HL-60 (cell line): ENCODE results near the gene EPS8L3.
"Not testable (repeated sequence)": the region's sequence is repeated elsewhere in the genome, so short reads cannot be mapped to it uniquely, and the experiment has no call there.

Experiments used
- DNase-seq, 2 experiments: peaks; one replicate each; pipeline ENCODE4 v3.0.0-alpha.2; 2010 to 2020; ENCODE audit warnings: low read depth in 1 of 2, low spot score in 1 of 2
- H3K27ac ChIP-seq: fragments of 250-450 bp; sonication (Bioruptor Pico); replicated peaks from 2 replicates; pipeline ENCODE4 v1.5.1; 2020; ENCODE audit warnings: mild to moderate bottlenecking, moderate library complexity
- H3K27me3 ChIP-seq: fragments of 250-450 bp; sonication (Bioruptor Pico); 2 replicates; pipeline ENCODE4 v1.5.1; 2021; ENCODE audit warnings: mild to moderate bottlenecking, moderate library complexity; ENCODE audit not compliant: insufficient read depth, poor library complexity, severe bottlenecking
- H3K4me3 ChIP-seq: replicated peaks from 2 replicates; pipeline ENCODE4 v1.5.1; 2011; ENCODE audit warnings: mild to moderate bottlenecking, control low read depth, low read length; ENCODE audit not compliant: insufficient read depth
- GABPA ChIP-seq: IDR thresholded peaks from 2 replicates; pipeline ENCODE4 v1.6.1; 2012; ENCODE audit warnings: low read depth
- POLR2AphosphoS5 ChIP-seq: IDR thresholded peaks from 2 replicates; pipeline ENCODE4 v1.6.1; 2012; ENCODE audit warnings: low read depth
- REST ChIP-seq: IDR thresholded peaks from 2 replicates; pipeline ENCODE4 v1.6.1; 2012; ENCODE audit warnings: low read depth; ENCODE audit not compliant: insufficient replicate concordance
- SPI1 ChIP-seq: IDR thresholded peaks from 2 replicates; pipeline ENCODE4 v1.6.1; 2012; ENCODE audit warnings: low read depth, mild to moderate bottlenecking, borderline replicate concordance
- TF ChIP-seq, protein P1 (sequence below): IDR thresholded peaks from one replicate; pipeline ENCODE4 v1.5.1; 2011; ENCODE audit warnings: low read length, control low read depth, inconsistent platforms; ENCODE audit not compliant: insufficient read depth

EPS8L3 gene

GRCh38 chr1:109766991-109767636 lies 3.4 kb upstream of the EPS8L3 start:
- H3K27me3 ChIP-seq, DNase-seq, H3K4me3 ChIP-seq, H3K27ac ChIP-seq: not testable (repeated sequence)
- peak; percentile 66; the same call in 1 of the 2 replicates for TF ChIP-seq SPI1

GRCh38 chr1:109765896-109766615 lies 2.3 kb upstream of the EPS8L3 start:
- no peak overlapping the region for H3K4me3 ChIP-seq
- no peaks in the 10 kb centered on the region for H3K27me3 ChIP-seq
- H3K27ac ChIP-seq, result no peak overlapping the region
- no peak for TF ChIP-seq POLR2AphosphoS5
- TF ChIP-seq GABPA, result no peak
- TF ChIP-seq, protein P1, sequence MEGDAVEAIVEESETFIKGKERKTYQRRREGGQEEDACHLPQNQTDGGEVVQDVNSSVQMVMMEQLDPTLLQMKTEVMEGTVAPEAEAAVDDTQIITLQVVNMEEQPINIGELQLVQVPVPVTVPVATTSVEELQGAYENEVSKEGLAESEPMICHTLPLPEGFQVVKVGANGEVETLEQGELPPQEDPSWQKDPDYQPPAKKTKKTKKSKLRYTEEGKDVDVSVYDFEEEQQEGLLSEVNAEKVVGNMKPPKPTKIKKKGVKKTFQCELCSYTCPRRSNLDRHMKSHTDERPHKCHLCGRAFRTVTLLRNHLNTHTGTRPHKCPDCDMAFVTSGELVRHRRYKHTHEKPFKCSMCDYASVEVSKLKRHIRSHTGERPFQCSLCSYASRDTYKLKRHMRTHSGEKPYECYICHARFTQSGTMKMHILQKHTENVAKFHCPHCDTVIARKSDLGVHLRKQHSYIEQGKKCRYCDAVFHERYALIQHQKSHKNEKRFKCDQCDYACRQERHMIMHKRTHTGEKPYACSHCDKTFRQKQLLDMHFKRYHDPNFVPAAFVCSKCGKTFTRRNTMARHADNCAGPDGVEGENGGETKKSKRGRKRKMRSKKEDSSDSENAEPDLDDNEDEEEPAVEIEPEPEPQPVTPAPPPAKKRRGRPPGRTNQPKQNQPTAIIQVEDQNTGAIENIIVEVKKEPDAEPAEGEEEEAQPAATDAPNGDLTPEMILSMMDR, result no peak
- TF ChIP-seq REST, result no peak
- no peak for TF ChIP-seq SPI1
- DNase-seq, result no peak

DNA sequence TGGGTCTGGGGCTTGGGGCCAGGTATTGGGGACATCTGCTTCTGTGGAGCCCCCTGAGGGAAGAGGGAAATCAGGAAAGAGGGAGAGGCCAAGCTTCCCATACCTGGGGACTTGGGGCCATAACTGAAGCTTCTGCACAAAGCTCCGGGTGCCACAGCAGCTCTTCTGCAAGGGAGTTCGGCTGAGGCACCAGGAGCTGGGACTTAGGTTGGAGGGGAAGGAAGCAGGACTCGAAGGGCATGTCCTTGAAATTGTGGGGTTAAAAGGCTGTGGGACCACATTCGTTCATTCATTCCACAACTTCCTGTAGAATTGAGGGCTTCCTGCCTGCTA lies 1.7 kb upstream of the EPS8L3 start:
- TF ChIP-seq POLR2AphosphoS5, result no peak
- no peak for TF ChIP-seq REST
- TF ChIP-seq GABPA, result no peak
- TF ChIP-seq, protein P1, result no peak
- no peak for TF ChIP-seq SPI1
- Histone ChIP-seq H3K4me3 (no peak overlapping the region), H3K27me3 (no peaks in the 10 kb centered on the region), H3K27ac (no peak overlapping the region)
- DNase-seq, result no peak

DNA sequence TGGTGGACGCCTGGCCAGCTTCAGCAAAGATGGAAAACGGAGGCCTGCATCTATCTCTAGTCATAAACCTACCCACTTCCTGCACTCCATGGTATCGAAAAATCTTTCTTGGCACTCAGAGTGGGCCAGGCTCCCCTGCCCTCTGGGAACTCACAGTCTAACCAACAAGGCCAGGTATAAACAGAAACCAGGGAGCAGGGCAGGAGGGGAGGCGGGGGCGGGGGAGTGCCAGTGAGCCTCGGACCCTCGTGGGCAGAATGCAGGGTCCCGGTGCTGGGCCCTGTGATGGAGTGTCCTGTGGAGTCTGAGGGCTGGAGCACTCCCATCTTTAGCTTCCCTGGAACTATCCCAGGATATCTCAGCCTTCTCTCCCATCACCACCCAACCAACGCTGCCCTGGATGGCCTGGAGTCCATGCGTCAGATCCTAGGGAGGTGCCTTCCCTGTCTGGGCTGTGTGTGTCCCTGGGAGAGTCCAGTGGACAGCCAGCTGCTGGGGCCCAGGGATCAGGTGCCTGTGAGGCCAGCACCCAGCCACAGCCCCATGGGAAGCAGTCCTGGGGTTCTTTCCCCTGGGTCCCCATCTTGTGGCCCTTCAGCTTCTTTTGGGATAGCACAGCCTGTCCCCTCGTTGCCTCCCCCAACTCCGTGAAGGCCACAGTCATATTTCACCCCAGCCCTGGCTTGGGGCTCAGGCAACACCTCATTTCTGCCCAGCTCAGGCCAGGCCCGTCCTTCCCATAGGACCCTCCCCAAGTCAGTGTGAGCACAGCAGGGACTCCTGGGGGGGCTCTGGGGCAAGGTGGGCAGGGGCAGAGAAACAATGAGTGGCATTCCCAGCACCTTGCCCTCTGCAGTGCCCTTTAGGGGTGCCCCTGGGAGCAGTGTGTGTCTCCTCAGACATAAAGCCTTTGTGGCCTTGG lies 1.1 kb upstream of the EPS8L3 start:
- H3K27me3 ChIP-seq, result no peaks in the 10 kb centered on the region
- H3K27ac ChIP-seq, result no peak overlapping the region
- TF ChIP-seq SPI1, result no peak
- TF ChIP-seq REST, result no peak
- TF ChIP-seq, protein P1, result no peak
- no peak for TF ChIP-seq GABPA
- TF ChIP-seq POLR2AphosphoS5, result no peak
- H3K4me3 ChIP-seq, result no peak overlapping the region
- DNase-seq, result no peak
